Panc1 (cell line): ENCODE results near the gene NOLC1.

Source experiments
- POLR2AphosphoS5 ChIP-seq: IDR thresholded peaks from 2 replicates; pipeline ENCODE4 v1.6.1; 2012; ENCODE audit warnings: mild to moderate bottlenecking, low read depth, low read length, moderate library complexity
- TCF7L2 ChIP-seq: IDR thresholded peaks from 2 replicates; pipeline ENCODE4 v1.6.1; 2011; ENCODE audit warnings: mild to moderate bottlenecking, low read depth, low read length, inconsistent platforms
- TF ChIP-seq, protein P1 (sequence below): fragments of 450-650 bp; IDR thresholded peaks from 2 replicates; pipeline ENCODE4 v1.5.1; 2017; ENCODE audit warnings: mild to moderate bottlenecking

DNA sequence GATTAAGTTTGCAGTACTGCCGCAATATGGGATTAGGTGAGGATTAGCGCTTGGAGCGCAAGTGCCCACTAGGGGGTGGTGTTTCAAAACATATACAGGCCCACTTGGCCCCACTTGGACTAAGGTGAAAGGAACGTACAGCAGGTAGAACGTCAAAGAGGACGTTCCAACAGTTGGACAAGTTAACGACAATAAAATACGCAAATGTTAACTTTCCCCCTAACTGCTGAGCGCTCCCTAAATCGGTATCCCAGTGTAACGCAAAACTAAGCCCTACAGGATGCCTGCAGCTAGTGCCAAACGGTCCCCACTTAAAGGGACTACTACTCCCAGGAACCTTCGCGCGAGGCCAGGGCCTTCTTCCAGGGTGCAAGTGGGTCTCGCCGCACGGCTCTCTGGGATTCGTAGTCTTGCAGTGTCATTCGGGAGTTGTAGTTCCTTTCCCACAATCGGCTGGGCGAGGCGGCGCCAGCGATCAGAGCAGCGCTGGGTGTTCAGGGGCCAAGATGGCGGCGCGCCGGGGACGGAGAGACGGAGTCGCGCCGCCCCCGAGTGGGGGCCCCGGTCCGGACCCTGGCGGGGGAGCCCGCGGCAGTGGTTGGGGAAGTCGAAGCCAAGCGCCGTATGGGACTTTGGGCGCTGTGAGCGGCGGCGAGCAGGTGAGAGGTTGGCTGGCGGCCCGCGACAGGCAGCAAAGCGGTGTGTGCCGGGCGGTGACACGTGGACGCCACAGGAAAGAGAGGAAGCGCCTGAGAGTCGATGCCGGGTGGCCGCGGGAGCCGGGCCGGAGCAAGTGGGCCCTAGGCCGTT is 19.4 kb upstream of the NOLC1 start, which contains the start of gene PPRC1:
- TF ChIP-seq TCF7L2 (peak; percentile 62; the same call in 1 of the 2 replicates), POLR2AphosphoS5 (peak; percentile 89)
- TF ChIP-seq, protein P1, sequence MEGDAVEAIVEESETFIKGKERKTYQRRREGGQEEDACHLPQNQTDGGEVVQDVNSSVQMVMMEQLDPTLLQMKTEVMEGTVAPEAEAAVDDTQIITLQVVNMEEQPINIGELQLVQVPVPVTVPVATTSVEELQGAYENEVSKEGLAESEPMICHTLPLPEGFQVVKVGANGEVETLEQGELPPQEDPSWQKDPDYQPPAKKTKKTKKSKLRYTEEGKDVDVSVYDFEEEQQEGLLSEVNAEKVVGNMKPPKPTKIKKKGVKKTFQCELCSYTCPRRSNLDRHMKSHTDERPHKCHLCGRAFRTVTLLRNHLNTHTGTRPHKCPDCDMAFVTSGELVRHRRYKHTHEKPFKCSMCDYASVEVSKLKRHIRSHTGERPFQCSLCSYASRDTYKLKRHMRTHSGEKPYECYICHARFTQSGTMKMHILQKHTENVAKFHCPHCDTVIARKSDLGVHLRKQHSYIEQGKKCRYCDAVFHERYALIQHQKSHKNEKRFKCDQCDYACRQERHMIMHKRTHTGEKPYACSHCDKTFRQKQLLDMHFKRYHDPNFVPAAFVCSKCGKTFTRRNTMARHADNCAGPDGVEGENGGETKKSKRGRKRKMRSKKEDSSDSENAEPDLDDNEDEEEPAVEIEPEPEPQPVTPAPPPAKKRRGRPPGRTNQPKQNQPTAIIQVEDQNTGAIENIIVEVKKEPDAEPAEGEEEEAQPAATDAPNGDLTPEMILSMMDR = peak; percentile 96
